Activated naive CD8-positive, alpha-beta T cell (primary cell): ENCODE data around the gene SPHK2.

Experiments
- H3K27ac Mint-ChIP-seq: one replicate; pipeline ENCODE4 v1.8.0; 2021; ENCODE audit warnings: mixed read lengths
- H3K27me3 Mint-ChIP-seq: one replicate; pipeline ENCODE4 v1.8.0; 2021; ENCODE audit warnings: mixed read lengths
- H3K36me3 Mint-ChIP-seq: one replicate; pipeline ENCODE4 v1.8.0; 2021; ENCODE audit warnings: mixed read lengths
- H3K4me1 Mint-ChIP-seq: one replicate; pipeline ENCODE4 v1.8.0; 2021; ENCODE audit warnings: low read depth, mixed read lengths
- H3K4me3 Mint-ChIP-seq: one replicate; pipeline ENCODE4 v1.8.0; 2021; ENCODE audit warnings: mild to moderate bottlenecking, mixed read lengths
- H3K9me3 Mint-ChIP-seq: one replicate; pipeline ENCODE4 v1.8.0; 2021; ENCODE audit warnings: low read depth, mixed read lengths

SPHK2 gene

GRCh38 chr19:48635966-48636858 is 16.9 kb downstream of the SPHK2 start:
- Mint-ChIP-seq H3K4me3 (peak overlapping the region; percentile 97), H3K27ac (peak overlapping the region; percentile 90), H3K27me3 (no peaks in the 10 kb centered on the region), H3K9me3 (no peaks in the 10 kb centered on the region), H3K36me3 (no peaks in the 10 kb centered on the region), H3K4me1 (peaks cover 60% of the 10 kb centered on the region)

- peaks cover 56% of the 10 kb centered on the region for H3K4me1 Mint-ChIP-seq
Measured at GRCh38 chr19:48636859-48637448, 17.6 kb downstream of the SPHK2 start, which contains the start of gene DBP. DBP (minus strand) TSS chr19:48637379; CDS start chr19:48636994, 385 bp downstream.

GRCh38 chr19:48637449-48637947 is 18.2 kb downstream of the SPHK2 start:
- Mint-ChIP-seq H3K9me3 (no peaks in the 10 kb centered on the region), H3K27me3 (no peaks in the 10 kb centered on the region), H3K27ac (peak overlapping the region; percentile 99), H3K4me3 (peak overlapping the region; percentile 97), H3K36me3 (no peaks in the 10 kb centered on the region), H3K4me1 (peaks cover 53% of the 10 kb centered on the region)

More at GRCh38 chr19:48636859-48637448, 17.6 kb downstream of the SPHK2 start, which contains the start of gene DBP:
- Mint-ChIP-seq H3K36me3 (no peaks in the 10 kb centered on the region), H3K27me3 (no peaks in the 10 kb centered on the region), H3K27ac (peak within 1 kb of the TSS; percentile 99), H3K9me3 (no peaks in the 10 kb centered on the region), H3K4me3 (peak within 1 kb of the TSS; percentile 97)

GRCh38 chr19:48637948-48638830 is 18.9 kb downstream of the SPHK2 start:
- peak overlapping the region; percentile 99 for H3K27ac Mint-ChIP-seq
- H3K4me1 Mint-ChIP-seq = peaks cover 47% of the 10 kb centered on the region
- no peaks in the 10 kb centered on the region for H3K36me3 Mint-ChIP-seq
- H3K4me3 Mint-ChIP-seq = peak overlapping the region; percentile 97
- no peaks in the 10 kb centered on the region for H3K9me3 Mint-ChIP-seq
- H3K27me3 Mint-ChIP-seq = no peaks in the 10 kb centered on the region

GRCh38 chr19:48638831-48639381 is 19.6 kb downstream of the SPHK2 start:
- Mint-ChIP-seq H3K27me3 (no peaks in the 10 kb centered on the region), H3K36me3 (no peaks in the 10 kb centered on the region), H3K4me3 (peak overlapping the region; percentile 97), H3K4me1 (peaks cover 41% of the 10 kb centered on the region), H3K9me3 (no peaks in the 10 kb centered on the region), H3K27ac (peak overlapping the region; percentile 99)

- peaks cover 37% of the 10 kb centered on the region for H3K4me1 Mint-ChIP-seq
- H3K36me3 Mint-ChIP-seq = no peaks in the 10 kb centered on the region
- no peaks in the 10 kb centered on the region for H3K27me3 Mint-ChIP-seq
- peak overlapping the region; percentile 50 for H3K27ac Mint-ChIP-seq
- H3K9me3 Mint-ChIP-seq = no peaks in the 10 kb centered on the region
- peak overlapping the region; percentile 13 for H3K4me3 Mint-ChIP-seq
Measured at GRCh38 chr19:48639483-48640375, 20.4 kb downstream of the SPHK2 start.

- Mint-ChIP-seq H3K27ac (peak overlapping the region; percentile 58), H3K9me3 (no peaks in the 10 kb centered on the region), H3K27me3 (no peaks in the 10 kb centered on the region), H3K4me1 (peaks cover 39% of the 10 kb centered on the region), H3K36me3 (no peaks in the 10 kb centered on the region), H3K4me3 (no peak overlapping the region)
Measured at GRCh38 chr19:48641850-48642249, 22.5 kb downstream of the SPHK2 start.

GRCh38 chr19:48642862-48643261 is 23.6 kb downstream of the SPHK2 start:
- Mint-ChIP-seq H3K9me3 (no peaks in the 10 kb centered on the region), H3K4me1 (peaks cover 40% of the 10 kb centered on the region), H3K27me3 (no peaks in the 10 kb centered on the region), H3K27ac (peak overlapping the region; percentile 61), H3K4me3 (no peak overlapping the region), H3K36me3 (no peaks in the 10 kb centered on the region)

- Mint-ChIP-seq H3K36me3 (no peaks in the 10 kb centered on the region), H3K9me3 (no peaks in the 10 kb centered on the region), H3K4me3 (peak overlapping the region; percentile 20), H3K27me3 (no peaks in the 10 kb centered on the region), H3K27ac (no peak overlapping the region), H3K4me1 (peaks cover 35% of the 10 kb centered on the region)
Measured at GRCh38 chr19:48644355-48644754, 25.0 kb downstream of the SPHK2 start.

GRCh38 chr19:48644839-48645619 is 25.7 kb downstream of the SPHK2 start:
- Mint-ChIP-seq H3K27ac (peak overlapping the region; percentile 58), H3K4me1 (peaks cover 35% of the 10 kb centered on the region), H3K36me3 (no peaks in the 10 kb centered on the region), H3K4me3 (peak overlapping the region; percentile 93), H3K9me3 (no peaks in the 10 kb centered on the region), H3K27me3 (no peaks in the 10 kb centered on the region)

- H3K4me1 Mint-ChIP-seq = peaks cover 34% of the 10 kb centered on the region
- no peaks in the 10 kb centered on the region for H3K36me3 Mint-ChIP-seq
- no peaks in the 10 kb centered on the region for H3K27me3 Mint-ChIP-seq
- peak overlapping the region; percentile 93 for H3K4me3 Mint-ChIP-seq
- H3K9me3 Mint-ChIP-seq = no peaks in the 10 kb centered on the region
- H3K27ac Mint-ChIP-seq = peak overlapping the region; percentile 90
Measured at GRCh38 chr19:48645620-48646000, 26.3 kb downstream of the SPHK2 start.

- H3K27ac Mint-ChIP-seq = peak within 1 kb of the TSS; percentile 90
- no peaks in the 10 kb centered on the region for H3K36me3 Mint-ChIP-seq
- H3K27me3 Mint-ChIP-seq = no peaks in the 10 kb centered on the region
- H3K4me3 Mint-ChIP-seq = peak within 1 kb of the TSS; percentile 93
- H3K4me1 Mint-ChIP-seq = peaks cover 34% of the 10 kb centered on the region
- no peaks in the 10 kb centered on the region for H3K9me3 Mint-ChIP-seq
Measured at GRCh38 chr19:48646001-48646721, 26.9 kb downstream of the SPHK2 start, which contains the start of gene CA11. CA11 (minus strand) TSS chr19:48646187; CDS start chr19:48645632, 555 bp downstream.
